HG03135 (cell line): ENCODE measurements around the gene XPR1.
"Not testable (repeated sequence)": the region's sequence is repeated elsewhere in the genome, so short reads cannot be mapped to it uniquely, and the experiment has no call there.

ENCODE experiments used
- ATAC-seq: cut with Tn5 transposase; IDR thresholded peaks from one replicate; pipeline ENCODE4 v1.9.1; 2021; ENCODE audit warnings: mild to moderate bottlenecking, moderate library complexity; ENCODE audit not compliant: unreplicated experiment

The XPR1 gene

GRCh38 chr1:180777072-180777689, 145.4 kb downstream of the XPR1 start:
- ATAC-seq: no peak

- no peak for ATAC-seq
These were observed 147.1 kb downstream of the XPR1 start for GRCh38 chr1:180778782-180779398.

- no peak for ATAC-seq
These were observed 147.8 kb downstream of the XPR1 start for GRCh38 chr1:180779584-180779983.

GRCh38 chr1:180781718-180782117, 149.9 kb downstream of the XPR1 start:
- ATAC-seq: no peak

GRCh38 chr1:180785291-180785690, 153.5 kb downstream of the XPR1 start:
- no peak for ATAC-seq

GRCh38 chr1:180785887-180786286, 154.1 kb downstream of the XPR1 start:
- no peak for ATAC-seq

GRCh38 chr1:180786624-180787023, 154.8 kb downstream of the XPR1 start:
- ATAC-seq: no peak

- no peak for ATAC-seq
These were observed 155.9 kb downstream of the XPR1 start for GRCh38 chr1:180787628-180788307.

- ATAC-seq: no peak
These were observed 157.6 kb downstream of the XPR1 start for GRCh38 chr1:180789460-180789859.

GRCh38 chr1:180791152-180791551, 159.3 kb downstream of the XPR1 start:
- ATAC-seq: not testable (repeated sequence)

GRCh38 chr1:180791806-180792205, 160.0 kb downstream of the XPR1 start:
- no peak for ATAC-seq

- no peak for ATAC-seq
These were observed 161.6 kb downstream of the XPR1 start for GRCh38 chr1:180793451-180793850.

GRCh38 chr1:180796897-180797640, 165.2 kb downstream of the XPR1 start:
- ATAC-seq: no peak

- ATAC-seq: no peak
These were observed 169.1 kb downstream of the XPR1 start for GRCh38 chr1:180800945-180801344.

- ATAC-seq: no peak
These were observed 171.0 kb downstream of the XPR1 start for GRCh38 chr1:180802813-180803212.

GRCh38 chr1:180805316-180805715, 173.5 kb downstream of the XPR1 start:
- peak; percentile 70 for ATAC-seq

GRCh38 chr1:180811298-180811697, 179.5 kb downstream of the XPR1 start:
- ATAC-seq: no peak

- no peak for ATAC-seq
These were observed 180.1 kb downstream of the XPR1 start for GRCh38 chr1:180811886-180812285.

- ATAC-seq: no peak
These were observed 182.4 kb downstream of the XPR1 start for GRCh38 chr1:180814258-180814657.

- ATAC-seq: no peak
These were observed 183.4 kb downstream of the XPR1 start for GRCh38 chr1:180815188-180815587.

GRCh38 chr1:180816132-180816531, 184.3 kb downstream of the XPR1 start:
- ATAC-seq: no peak

GRCh38 chr1:180821970-180822369, 190.1 kb downstream of the XPR1 start:
- ATAC-seq: no peak
